ENCODE data around the gene DNAH12.
"Not testable (repeated sequence)": the region's sequence is repeated elsewhere in the genome, so short reads cannot be mapped to it uniquely, and the experiment has no call there.

DNA sequence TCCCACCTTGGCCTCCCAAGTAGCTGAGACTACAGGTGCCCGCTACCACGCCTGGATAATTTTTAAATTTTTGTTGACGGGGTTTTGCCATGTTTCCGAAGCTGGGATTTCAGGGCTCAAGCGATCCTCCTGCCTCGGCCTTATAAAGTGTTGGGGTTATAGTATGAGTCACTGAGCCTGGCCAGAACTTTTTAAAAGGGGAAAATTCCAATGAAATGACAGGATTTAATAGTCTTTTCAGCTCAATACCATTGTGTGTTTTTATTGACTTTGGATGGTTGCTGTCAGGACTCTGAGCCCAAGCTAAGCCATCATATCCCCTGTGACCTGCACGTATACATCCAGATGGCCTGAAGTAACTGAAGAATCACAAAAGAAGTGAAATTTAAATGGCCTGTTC, 240.6 kb downstream of the DNAH12 start:
- TF ChIP-seq, protein P1, sequence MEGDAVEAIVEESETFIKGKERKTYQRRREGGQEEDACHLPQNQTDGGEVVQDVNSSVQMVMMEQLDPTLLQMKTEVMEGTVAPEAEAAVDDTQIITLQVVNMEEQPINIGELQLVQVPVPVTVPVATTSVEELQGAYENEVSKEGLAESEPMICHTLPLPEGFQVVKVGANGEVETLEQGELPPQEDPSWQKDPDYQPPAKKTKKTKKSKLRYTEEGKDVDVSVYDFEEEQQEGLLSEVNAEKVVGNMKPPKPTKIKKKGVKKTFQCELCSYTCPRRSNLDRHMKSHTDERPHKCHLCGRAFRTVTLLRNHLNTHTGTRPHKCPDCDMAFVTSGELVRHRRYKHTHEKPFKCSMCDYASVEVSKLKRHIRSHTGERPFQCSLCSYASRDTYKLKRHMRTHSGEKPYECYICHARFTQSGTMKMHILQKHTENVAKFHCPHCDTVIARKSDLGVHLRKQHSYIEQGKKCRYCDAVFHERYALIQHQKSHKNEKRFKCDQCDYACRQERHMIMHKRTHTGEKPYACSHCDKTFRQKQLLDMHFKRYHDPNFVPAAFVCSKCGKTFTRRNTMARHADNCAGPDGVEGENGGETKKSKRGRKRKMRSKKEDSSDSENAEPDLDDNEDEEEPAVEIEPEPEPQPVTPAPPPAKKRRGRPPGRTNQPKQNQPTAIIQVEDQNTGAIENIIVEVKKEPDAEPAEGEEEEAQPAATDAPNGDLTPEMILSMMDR (IDR thresholded peaks at IDR 0.05): not testable (repeated sequence)
- not testable (repeated sequence) for TF ChIP-seq POLR2A (IDR thresholded peaks at IDR 0.05)

All from esophagus squamous epithelium (tissue), 4 donors.